ENCODE data around the gene SPTAN1. TPM values are rescaled to one million over a fixed set of nuclear protein-coding genes. Genes with fewer than 3 reads are reported as not detected.
"Not testable (repeated sequence)": the region's sequence is repeated elsewhere in the genome, so short reads cannot be mapped to it uniquely, and the experiment has no call there.

Gene SPTAN1
- total RNA-seq, 6 experiments from 2014 or later = 74.6 to 141 (median 98.6) TPM

GRCh38 chr9:128577206-128577605 is 24.8 kb downstream of the SPTAN1 start:
- TF ChIP-seq CTCF (IDR thresholded peaks at IDR 0.05) = no peak
- TF ChIP-seq POLR2A (IDR thresholded peaks at IDR 0.05) = no peak
- H3K36me3 ChIP-seq = peaks cover 8 to 83% (median 60%) of the 10 kb centered on the region in 4 donors
- peak; percentile 54 to 74 (median 69) for DNase-seq

GRCh38 chr9:128579194-128579593 is 26.8 kb downstream of the SPTAN1 start:
- H3K9me3 ChIP-seq = no peaks in the 10 kb centered on the region
- TF ChIP-seq CTCF (IDR thresholded peaks at IDR 0.05) (no peak), POLR2A (IDR thresholded peaks at IDR 0.05) (no peak)
- peak overlapping the region in 2 of 3 donors; percentile 35 to 65 for H3K27ac ChIP-seq
- peaks cover 16 to 95% (median 73%) of the 10 kb centered on the region in 4 donors for H3K36me3 ChIP-seq
- DNase-seq (no peak), ATAC-seq (peak in 3 of 4 donors; percentile 10 to 61 (median 51))
- H3K27me3 ChIP-seq = no peaks in the 10 kb centered on the region
- H3K4me3 ChIP-seq = no peak overlapping the region
- H3K4me1 ChIP-seq = peaks cover 0 to 45% (median 10%) of the 10 kb centered on the region in 4 donors
- intact Hi-C loops (cut with DNase I) = no loop called here
- 50% methylated on average over 1 of the region's 1 CpG for WGBS (ENCODE audit: insufficient coverage, low coverage, low lambda C conversion rate, missing lambda C conversion rate)

More at GRCh38 chr9:128577206-128577605, 24.8 kb downstream of the SPTAN1 start:
- Histone ChIP-seq H3K27me3 (no peaks in the 10 kb centered on the region), H3K27ac (peak overlapping the region in 2 of 3 donors; percentile 29 to 72), H3K9me3 (no peaks in the 10 kb centered on the region), H3K4me1 (peaks cover 0 to 45% (median 10%) of the 10 kb centered on the region in 4 donors), H3K4me3 (no peak overlapping the region)
- intact Hi-C loops (cut with DNase I) = no loop called here
- ATAC-seq = peak; percentile 89 to 92 (median 90)
- 44% methylated on average over 6 of the region's 8 CpGs for WGBS (ENCODE audit: insufficient coverage, low coverage, low lambda C conversion rate, missing lambda C conversion rate)

GRCh38 chr9:128580731-128581130 is 28.3 kb downstream of the SPTAN1 start:
- 81% methylated on average over 9 of the region's 10 CpGs for WGBS (ENCODE audit: insufficient coverage, low coverage, low lambda C conversion rate, missing lambda C conversion rate)
- no peaks in the 10 kb centered on the region for H3K9me3 ChIP-seq
- intact Hi-C loops (cut with DNase I) = loop anchor here in 1 of 2 donors (10.0 kb wide), 1 partner anchor 56 kb away; no protein-coding TSS in a partner anchor
- peaks cover 0 to 41% (median 9%) of the 10 kb centered on the region in 4 donors for H3K4me1 ChIP-seq
- no peak overlapping the region for H3K27ac ChIP-seq
- no peak for DNase-seq
- H3K27me3 ChIP-seq = no peaks in the 10 kb centered on the region
- peaks cover 16 to 96% (median 74%) of the 10 kb centered on the region in 4 donors for H3K36me3 ChIP-seq
- H3K4me3 ChIP-seq = no peak overlapping the region
- no peak for ATAC-seq
- TF ChIP-seq POLR2A (IDR thresholded peaks at IDR 0.05) = no peak
- TF ChIP-seq CTCF (IDR thresholded peaks at IDR 0.05) = no peak

- not testable (repeated sequence) for H3K4me3 ChIP-seq, H3K27ac ChIP-seq, H3K4me1 ChIP-seq, H3K9me3 ChIP-seq, H3K27me3 ChIP-seq
- intact Hi-C loops (cut with DNase I) = loop anchor here in 1 of 2 donors (10.0 kb wide), 1 partner anchor 60 kb away; no protein-coding TSS in a partner anchor
- H3K36me3 ChIP-seq = peaks cover 16 to 91% (median 64%) of the 10 kb centered on the region in 4 donors
- peak; percentile 67 to 74 (median 70) for DNase-seq
- 43% methylated on average over 8 of the region's 8 CpGs for WGBS (ENCODE audit: insufficient coverage, low coverage, low lambda C conversion rate, missing lambda C conversion rate)
- ATAC-seq = peak; percentile 46 to 89 (median 68)
These were observed 32.8 kb downstream of the SPTAN1 start for GRCh38 chr9:128585155-128585554.

- not testable (repeated sequence) for H3K9me3 ChIP-seq, H3K27ac ChIP-seq, H3K4me3 ChIP-seq, H3K4me1 ChIP-seq, DNase-seq, H3K27me3 ChIP-seq
- WGBS (ENCODE audit: insufficient coverage, low coverage, low lambda C conversion rate, missing lambda C conversion rate) = 74% methylated on average over 5 of the region's 11 CpGs
- ATAC-seq = peak; percentile 47 to 84 (median 72)
- peaks cover 11 to 87% (median 59%) of the 10 kb centered on the region in 4 donors for H3K36me3 ChIP-seq
- intact Hi-C loops (cut with DNase I) = loop anchor here in 1 of 2 donors (10.0 kb wide), 1 partner anchor 62 kb away; no protein-coding TSS in a partner anchor
These were observed 34.5 kb downstream of the SPTAN1 start for GRCh38 chr9:128586934-128587333.

Measured in right lobe of liver (tissue), 6 donors.